NB4 (cell line): ENCODE data around the gene CPNE4.

Experiments used
- DNase-seq: peaks from one replicate; pipeline ENCODE4 v3.0.0; 2010; ENCODE audit warnings: low read depth
- H3K4me3 ChIP-seq: one replicate; pipeline ENCODE4 v1.5.1; 2011; ENCODE audit warnings: mild to moderate bottlenecking, low read depth, low read length, moderate library complexity
- MYC ChIP-seq: IDR thresholded peaks from 2 replicates; pipeline ENCODE4 v1.6.1; 2011; ENCODE audit warnings: low read depth, low read length
- POLR2A ChIP-seq: IDR thresholded peaks from 2 replicates; pipeline ENCODE4 v1.6.1; 2011; ENCODE audit warnings: mild to moderate bottlenecking; ENCODE audit not compliant: insufficient read length; ENCODE audit errors: extremely low read depth
- TF ChIP-seq, protein P1 (sequence below): IDR thresholded peaks from 2 replicates; pipeline ENCODE4 v1.6.1; 2011; ENCODE audit warnings: low read depth, low read length
- TF ChIP-seq, protein P2 (sequence below): IDR thresholded peaks from one replicate; pipeline ENCODE4 v1.5.1; 2012; ENCODE audit warnings: low read depth, low read length

Gene CPNE4

DNA sequence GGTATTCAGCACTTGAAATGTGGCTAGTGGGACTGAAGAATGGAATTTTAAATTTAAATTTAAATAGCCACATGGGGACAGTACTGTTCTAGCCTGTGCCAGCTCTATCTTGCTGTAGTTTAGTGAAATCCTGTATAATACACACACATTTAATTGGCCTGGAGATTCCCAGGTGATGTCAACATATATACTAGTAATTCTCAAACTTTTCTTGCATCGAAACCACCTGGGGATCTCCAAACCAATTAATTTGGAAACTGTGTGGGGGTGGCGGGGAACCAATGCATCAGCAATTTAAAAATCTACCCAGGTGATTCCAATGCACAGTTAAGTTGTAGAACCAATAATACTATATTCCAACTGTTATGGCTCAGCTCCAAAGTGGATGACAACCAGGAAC is 303.1 kb downstream of the CPNE4 start:
- no peak overlapping the region for H3K4me3 ChIP-seq
- no peak for TF ChIP-seq POLR2A
- TF ChIP-seq, protein P1, sequence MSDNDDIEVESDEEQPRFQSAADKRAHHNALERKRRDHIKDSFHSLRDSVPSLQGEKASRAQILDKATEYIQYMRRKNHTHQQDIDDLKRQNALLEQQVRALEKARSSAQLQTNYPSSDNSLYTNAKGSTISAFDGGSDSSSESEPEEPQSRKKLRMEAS, result no peak
- no peak for TF ChIP-seq MYC
- TF ChIP-seq, protein P2, sequence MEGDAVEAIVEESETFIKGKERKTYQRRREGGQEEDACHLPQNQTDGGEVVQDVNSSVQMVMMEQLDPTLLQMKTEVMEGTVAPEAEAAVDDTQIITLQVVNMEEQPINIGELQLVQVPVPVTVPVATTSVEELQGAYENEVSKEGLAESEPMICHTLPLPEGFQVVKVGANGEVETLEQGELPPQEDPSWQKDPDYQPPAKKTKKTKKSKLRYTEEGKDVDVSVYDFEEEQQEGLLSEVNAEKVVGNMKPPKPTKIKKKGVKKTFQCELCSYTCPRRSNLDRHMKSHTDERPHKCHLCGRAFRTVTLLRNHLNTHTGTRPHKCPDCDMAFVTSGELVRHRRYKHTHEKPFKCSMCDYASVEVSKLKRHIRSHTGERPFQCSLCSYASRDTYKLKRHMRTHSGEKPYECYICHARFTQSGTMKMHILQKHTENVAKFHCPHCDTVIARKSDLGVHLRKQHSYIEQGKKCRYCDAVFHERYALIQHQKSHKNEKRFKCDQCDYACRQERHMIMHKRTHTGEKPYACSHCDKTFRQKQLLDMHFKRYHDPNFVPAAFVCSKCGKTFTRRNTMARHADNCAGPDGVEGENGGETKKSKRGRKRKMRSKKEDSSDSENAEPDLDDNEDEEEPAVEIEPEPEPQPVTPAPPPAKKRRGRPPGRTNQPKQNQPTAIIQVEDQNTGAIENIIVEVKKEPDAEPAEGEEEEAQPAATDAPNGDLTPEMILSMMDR, result no peak
- DNase-seq, result no peak

DNA sequence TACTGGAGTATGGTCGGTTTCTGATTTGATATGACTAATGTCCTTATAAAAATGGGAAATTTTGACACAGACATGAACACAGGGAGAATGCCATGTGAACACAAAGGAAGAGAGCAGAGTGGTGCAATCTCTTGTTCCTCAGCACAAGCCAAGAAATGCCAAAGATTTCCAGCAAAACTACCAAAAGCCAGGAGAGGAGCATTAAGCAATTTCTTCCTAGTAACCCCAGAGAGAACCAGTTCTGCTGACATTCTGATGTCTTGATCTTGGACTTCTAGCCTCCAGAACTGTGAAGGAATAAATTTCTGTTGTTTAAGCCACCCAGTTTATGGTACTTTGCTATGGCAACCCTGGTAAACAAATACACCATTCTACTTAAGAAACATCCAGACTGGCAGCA is 304.2 kb downstream of the CPNE4 start:
- TF ChIP-seq, protein P2, result no peak
- TF ChIP-seq, protein P1, result no peak
- TF ChIP-seq POLR2A (no peak), MYC (no peak)
- H3K4me3 ChIP-seq, result no peak overlapping the region
- no peak for DNase-seq

DNA sequence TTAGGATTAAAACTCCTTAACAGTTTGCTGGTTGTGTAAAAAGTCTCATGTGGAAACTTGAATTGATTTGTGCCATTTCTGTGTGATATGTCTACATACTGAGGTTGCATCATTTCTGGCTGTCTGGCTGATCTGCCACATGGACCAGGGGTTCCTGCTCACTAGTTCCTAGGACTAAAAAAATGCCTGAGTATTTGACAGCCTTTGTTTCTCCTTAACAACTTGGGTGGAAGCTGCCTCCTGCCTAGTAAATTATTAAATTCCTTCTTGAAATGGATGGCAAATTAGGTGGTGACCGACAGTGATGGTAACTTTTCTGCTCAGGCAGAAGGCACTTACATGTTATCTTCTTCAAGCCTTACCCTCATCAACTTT is 305.2 kb downstream of the CPNE4 start:
- DNase-seq, result no peak
- H3K4me3 ChIP-seq, result no peak overlapping the region
- TF ChIP-seq MYC (no peak), POLR2A (no peak)
- TF ChIP-seq, protein P2, result no peak
- TF ChIP-seq, protein P1, result no peak

DNA sequence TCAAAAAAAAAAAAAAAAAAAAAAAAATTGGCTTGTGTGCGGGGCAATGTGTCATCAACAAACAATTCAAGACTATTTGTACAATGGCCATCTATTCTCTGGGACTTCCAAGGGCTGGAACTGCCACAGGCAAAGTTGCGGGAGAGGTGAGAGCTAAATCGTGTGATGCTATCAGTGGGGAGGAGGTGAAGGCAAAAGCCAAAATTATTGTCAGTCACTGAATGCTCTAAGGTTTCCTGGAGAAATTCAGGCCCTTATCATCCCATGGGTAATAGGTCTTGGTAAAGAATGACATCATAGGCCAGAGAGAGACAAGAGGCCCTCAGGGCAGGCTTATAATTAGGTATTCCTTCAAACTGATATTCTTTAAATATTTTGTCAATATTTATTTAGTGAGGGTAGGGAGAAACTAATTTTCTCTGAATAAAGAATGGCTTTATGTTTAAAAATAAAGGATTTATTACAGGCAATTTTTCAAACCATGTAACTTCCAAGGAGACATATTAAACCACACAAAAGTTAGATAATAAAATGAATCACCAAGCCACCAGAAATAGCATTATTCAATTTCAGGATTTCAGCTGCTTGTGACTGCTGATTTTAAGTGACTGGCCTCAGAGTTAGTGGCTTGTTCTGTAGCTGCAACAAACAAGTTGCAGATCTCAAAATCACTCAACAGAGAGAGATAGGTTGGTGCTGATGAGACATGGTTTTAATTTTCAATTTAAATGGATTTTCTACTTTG is 305.7 kb downstream of the CPNE4 start:
- no peak for DNase-seq
- no peak for TF ChIP-seq POLR2A
- TF ChIP-seq, protein P1, result no peak
- no peak for TF ChIP-seq MYC
- TF ChIP-seq, protein P2, result no peak

DNA sequence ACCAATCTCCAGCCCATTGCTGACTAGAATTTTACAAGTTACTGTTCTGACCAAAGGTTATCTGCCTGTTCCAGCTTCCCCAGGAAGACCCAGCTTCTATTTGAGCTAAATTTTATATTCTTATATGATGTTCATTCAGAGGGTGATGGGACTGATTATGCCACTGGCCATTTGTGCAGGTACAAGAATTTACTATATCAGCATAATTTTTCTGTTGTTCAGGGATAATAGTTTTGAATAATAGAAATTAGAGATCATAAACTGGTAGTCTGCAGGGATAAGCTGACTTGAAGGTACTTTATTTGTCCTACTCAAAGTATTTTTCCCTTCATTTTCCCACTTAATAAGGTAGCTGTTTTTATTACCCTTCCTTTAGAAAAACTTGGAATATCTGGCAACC is 309.4 kb downstream of the CPNE4 start:
- TF ChIP-seq, protein P2, result no peak
- H3K4me3 ChIP-seq, result no peak overlapping the region
- DNase-seq, result no peak

More for the DNA sequence above, 305.7 kb downstream of the CPNE4 start:
- H3K4me3 ChIP-seq, result no peak overlapping the region

DNA sequence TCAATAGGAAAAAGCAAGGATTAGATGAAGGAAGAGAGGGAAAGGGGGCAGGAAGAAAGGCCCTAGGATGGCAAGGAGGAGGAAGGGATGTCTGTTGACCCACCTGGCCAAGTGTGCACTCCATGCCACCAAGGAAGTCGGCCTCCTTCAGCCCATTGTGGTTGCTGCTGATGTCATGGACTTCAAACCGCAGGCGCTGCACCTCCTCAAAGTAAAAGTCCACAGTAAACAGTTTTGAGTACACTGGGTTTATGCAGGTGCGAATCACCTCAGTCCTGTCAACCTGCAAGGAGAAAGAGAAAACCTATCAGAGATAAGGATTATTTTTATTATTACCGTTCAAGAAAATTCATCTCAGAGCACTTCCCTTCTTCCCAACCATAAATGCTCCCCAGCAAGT is 311.5 kb downstream of the CPNE4 start:
- H3K4me3 ChIP-seq, result no peak overlapping the region
- TF ChIP-seq MYC, result no peak
- TF ChIP-seq, protein P2, result no peak
- no peak for TF ChIP-seq POLR2A
- TF ChIP-seq, protein P1, result no peak
- DNase-seq, result no peak
